GM18526 (cell line): ENCODE measurements around the gene AREG.

ENCODE experiments used
- POLR2A ChIP-seq: IDR thresholded peaks from 3 replicates; pipeline ENCODE4 v1.6.1; 2011; ENCODE audit not compliant: insufficient read length; ENCODE audit errors: extremely low read depth

AREG gene

DNA sequence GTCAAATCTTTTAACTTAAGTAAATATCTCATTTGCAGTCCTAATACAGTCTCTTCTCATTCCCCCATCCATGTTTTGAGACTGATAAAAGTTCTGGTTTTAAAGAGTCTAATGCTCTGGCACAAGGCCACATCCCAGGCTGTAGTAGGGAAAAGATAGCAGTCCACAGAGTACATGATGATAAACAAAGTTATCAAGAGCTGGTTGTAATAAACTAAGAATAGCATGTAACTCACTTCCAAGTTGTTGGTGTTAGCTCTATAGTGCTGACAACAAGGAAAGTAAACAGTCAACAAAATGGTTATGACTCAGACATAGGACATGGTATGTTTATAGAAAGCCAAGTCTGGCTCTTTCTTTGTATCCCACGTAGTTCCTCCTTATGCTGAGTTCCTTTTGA lies 21.8 kb upstream of the AREG start:
- no peak for TF ChIP-seq POLR2A

DNA sequence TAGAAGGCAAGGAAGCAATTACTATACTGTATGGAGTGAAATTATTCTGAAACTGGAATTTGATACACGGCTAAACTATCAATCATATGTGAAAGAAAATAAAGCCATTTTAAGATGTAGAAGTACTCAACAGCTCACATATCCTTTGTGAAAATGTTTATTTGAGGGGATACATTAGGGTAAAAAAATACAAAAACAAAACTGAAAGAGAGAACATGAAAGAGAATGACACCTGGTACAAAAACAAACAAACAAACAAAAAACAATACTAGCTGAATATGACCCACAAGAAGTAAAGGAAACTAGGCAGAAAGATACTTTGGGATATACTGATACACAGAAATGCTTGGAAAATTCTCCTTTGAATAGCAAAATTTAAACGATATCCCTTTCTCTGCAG lies 20.8 kb upstream of the AREG start:
- no peak for TF ChIP-seq POLR2A

DNA sequence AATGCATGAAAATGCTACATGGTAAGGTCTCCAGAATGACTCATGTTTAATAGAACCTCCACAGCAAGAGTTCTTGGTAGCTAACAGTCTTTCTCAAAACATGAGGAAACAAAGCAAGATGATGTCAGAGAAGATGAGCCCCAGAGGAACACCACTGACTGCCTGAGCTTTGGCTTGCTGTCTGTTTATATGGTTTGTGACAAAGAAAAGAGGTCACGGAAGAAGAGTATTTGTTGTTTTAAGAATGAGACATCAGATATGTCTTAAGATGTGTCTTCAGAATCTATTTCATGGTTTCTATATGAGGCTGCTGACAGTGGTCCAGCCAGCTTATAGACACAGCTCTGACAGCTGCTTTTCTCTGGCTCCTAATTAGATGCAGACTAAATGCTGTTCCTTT lies 18.8 kb upstream of the AREG start:
- TF ChIP-seq POLR2A = no peak

GRCh38 chr4:74428276-74428675 lies 16.7 kb upstream of the AREG start:
- TF ChIP-seq POLR2A = no peak

GRCh38 chr4:74431113-74431826 lies 13.7 kb upstream of the AREG start:
- no peak for TF ChIP-seq POLR2A

GRCh38 chr4:74433043-74433442 lies 11.9 kb upstream of the AREG start:
- no peak for TF ChIP-seq POLR2A

DNA sequence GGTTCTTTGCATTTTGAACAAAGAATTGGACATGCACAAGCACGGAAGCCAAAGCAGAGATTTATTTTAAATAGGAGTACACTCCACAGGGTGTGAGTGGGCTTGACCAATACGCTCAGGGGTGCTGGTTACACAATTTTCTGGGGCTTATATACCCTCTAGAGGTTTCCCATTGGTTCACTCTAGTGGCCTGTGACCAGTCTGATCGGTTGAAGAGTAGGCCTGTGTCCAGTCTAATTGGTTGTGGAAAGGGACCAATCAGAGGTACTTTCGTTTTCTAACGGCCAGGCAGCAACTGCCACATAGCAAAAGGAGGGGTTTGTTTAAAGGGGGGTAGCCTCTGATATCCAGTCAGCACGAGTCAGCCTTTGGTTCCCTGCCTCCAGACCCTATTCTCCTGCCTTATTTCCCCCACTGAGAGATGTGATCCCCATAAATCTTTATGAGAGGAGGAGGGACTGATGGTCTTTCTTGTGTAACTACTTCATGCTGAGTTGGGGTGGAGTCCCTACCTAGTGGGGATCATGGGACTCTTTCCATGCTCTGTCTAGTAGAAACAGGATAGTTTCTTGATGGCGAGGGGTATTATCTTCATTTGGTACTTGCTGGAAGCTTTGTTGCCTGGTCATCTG lies 11.3 kb upstream of the AREG start:
- TF ChIP-seq POLR2A = no peak

DNA sequence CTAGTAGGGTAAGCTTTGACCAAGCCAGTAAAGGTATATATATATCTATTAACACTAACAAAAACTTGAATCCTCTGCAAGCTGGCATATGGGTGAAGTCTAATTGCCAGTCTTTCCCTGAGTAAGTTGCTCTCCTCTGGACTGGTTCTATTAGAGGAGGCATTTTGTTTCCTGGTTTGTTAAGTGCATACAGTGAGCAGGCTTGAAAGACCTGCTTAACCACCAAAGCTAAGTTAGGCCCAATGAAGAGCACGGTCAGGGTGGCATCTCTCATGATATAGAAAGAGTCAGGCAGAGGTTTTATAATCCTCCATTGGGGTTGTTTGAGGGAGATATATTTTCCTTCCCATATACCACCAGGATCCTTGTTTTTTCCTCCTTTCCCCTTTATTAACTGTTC lies 9.6 kb upstream of the AREG start:
- no peak for TF ChIP-seq POLR2A

DNA sequence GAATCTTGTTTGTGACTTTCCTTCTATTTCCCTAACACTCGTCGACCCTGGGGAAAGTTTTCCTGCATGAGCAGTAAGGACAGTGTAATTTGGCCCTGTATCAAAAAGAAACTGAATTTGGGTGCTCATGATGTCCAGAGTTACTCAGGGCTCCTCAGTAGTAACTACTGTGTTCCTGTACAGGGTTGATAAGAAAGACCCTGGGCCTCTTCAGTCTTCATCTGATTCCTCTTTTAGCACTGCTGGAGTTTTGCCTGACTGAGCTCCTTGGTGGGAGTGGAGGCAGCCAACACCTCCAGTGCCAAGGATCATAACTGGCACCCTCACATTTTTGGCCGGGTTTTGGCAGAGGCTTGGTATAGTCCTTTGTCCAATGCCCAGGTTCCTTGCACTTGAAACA lies 7.1 kb upstream of the AREG start:
- no peak for TF ChIP-seq POLR2A

GRCh38 chr4:74438661-74439060 lies 6.3 kb upstream of the AREG start:
- no peak for TF ChIP-seq POLR2A

- TF ChIP-seq POLR2A = no peak
These were observed 5.0 kb upstream of the AREG start for GRCh38 chr4:74439952-74440351.

- TF ChIP-seq POLR2A = no peak
These were observed 4.6 kb upstream of the AREG start for GRCh38 chr4:74440356-74440755.

GRCh38 chr4:74441744-74442143 lies 3.2 kb upstream of the AREG start:
- TF ChIP-seq POLR2A = no peak

GRCh38 chr4:74446193-74446868 lies 1.4 kb downstream of the AREG start:
- TF ChIP-seq POLR2A = no peak

DNA sequence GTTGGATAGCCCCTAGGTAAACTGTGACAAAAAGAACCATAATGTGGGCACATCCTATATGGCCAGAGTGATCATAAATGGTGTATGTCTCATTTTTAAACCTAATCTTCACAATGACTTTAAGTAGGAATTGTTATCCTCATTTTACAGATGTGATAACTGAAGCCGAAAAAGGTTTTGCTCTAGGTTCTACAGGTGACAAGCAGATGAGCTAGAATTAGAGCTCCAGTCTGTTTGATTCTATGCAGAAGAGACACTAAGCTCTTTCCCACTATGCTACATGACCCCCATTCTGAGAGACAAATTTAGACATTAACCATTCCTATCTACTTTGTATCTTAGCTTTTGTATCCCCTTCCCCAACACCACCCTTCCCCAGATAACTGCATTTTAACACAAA lies 2.0 kb downstream of the AREG start:
- no peak for TF ChIP-seq POLR2A

- no peak for TF ChIP-seq POLR2A
These were observed 2.8 kb downstream of the AREG start for GRCh38 chr4:74447636-74448233.
